Measurements from ENCODE around the gene CCDC178.

GRCh38 chr18:33099626-33100025 lies 340.9 kb downstream of the CCDC178 start:
- TF ChIP-seq GATA2 (IDR thresholded peaks at IDR 0.05; ENCODE audit: low read depth, low read length) (no peak), GATA3 (IDR thresholded peaks at IDR 0.05; ENCODE audit: low read depth, low read length) (no peak)

Measured in SH-SY5Y (cell line).